Stimulated activated CD8-positive, alpha-beta memory T cell treated with anti-CD3 and anti-CD28 coated beads, Interleukin-15, amount 100 ng/mL, for 48 hours (primary cell): ENCODE results near the gene FH.
A peak's percentile ranks its signal among the peaks of the same experiment; 100 is the strongest.

ENCODE experiments used
- DNase-seq, 2 donors: peaks; one replicate each; pipeline ENCODE4 v3.0.0-alpha.2; 2020; ENCODE audit warnings: low read depth in 2 of 2

Gene FH

GRCh38 chr1:241521718-241522117, 2.2 kb upstream of the FH start:
- no peak for DNase-seq

- DNase-seq = no peak
These were observed 518 bp upstream of the FH start for GRCh38 chr1:241520080-241520465.

GRCh38 chr1:241518476-241519307, 863 bp downstream of the FH start:
- DNase-seq = peak in 1 of 2 donors; percentile 8

GRCh38 chr1:241513378-241513777, 6.2 kb downstream of the FH start:
- no peak for DNase-seq

GRCh38 chr1:241507189-241507863, 12.2 kb downstream of the FH start:
- DNase-seq = no peak

- DNase-seq = peak; percentile 6 to 16
These were observed 16.1 kb downstream of the FH start for GRCh38 chr1:241503444-241503843.

GRCh38 chr1:241499910-241500309, 19.6 kb downstream of the FH start:
- no peak for DNase-seq

- DNase-seq = no peak
These were observed 23.8 kb downstream of the FH start for GRCh38 chr1:241495741-241496140.

- no peak for DNase-seq
These were observed 30.8 kb downstream of the FH start for GRCh38 chr1:241488739-241489138.

GRCh38 chr1:241485554-241485992, 34.0 kb downstream of the FH start:
- DNase-seq = no peak

- no peak for DNase-seq
These were observed 34.4 kb downstream of the FH start for GRCh38 chr1:241485145-241485544.

- DNase-seq = no peak
These were observed 36.7 kb downstream of the FH start for GRCh38 chr1:241482761-241483250.

GRCh38 chr1:241479294-241479693, 40.3 kb downstream of the FH start:
- no peak for DNase-seq

- DNase-seq = no peak
These were observed 43.9 kb downstream of the FH start for GRCh38 chr1:241475671-241476070.

- DNase-seq = no peak
These were observed 46.5 kb downstream of the FH start for GRCh38 chr1:241473026-241473425.

GRCh38 chr1:241470908-241471590, 48.5 kb downstream of the FH start:
- DNase-seq = no peak

GRCh38 chr1:241470361-241470760, 49.2 kb downstream of the FH start:
- DNase-seq = no peak

GRCh38 chr1:241465673-241466072, 53.9 kb downstream of the FH start:
- DNase-seq = no peak

- DNase-seq = no peak
These were observed 54.6 kb downstream of the FH start for GRCh38 chr1:241464985-241465384.

- DNase-seq = no peak
These were observed 57.2 kb downstream of the FH start for GRCh38 chr1:241462391-241462790.

- no peak for DNase-seq
These were observed 59.3 kb downstream of the FH start for GRCh38 chr1:241460098-241460873.
